Stomach (tissue), 4 donors: ENCODE data around the gene TBCEL.

ENCODE experiments used
- EP300 ChIP-seq: sonication (generic); formaldehyde crosslinking; IDR thresholded peaks from one replicate; pipeline ENCODE4 v1.6.1; 2017; ENCODE audit warnings: antibody characterized with exemption
- POLR2A ChIP-seq, 4 donors: fragments of 450-650 bp; IDR thresholded peaks; one replicate each; pipeline ENCODE4 v1.6.1; 2016; ENCODE audit warnings: antibody characterized with exemption in 4 of 4, control low read depth in 2 of 4, mild to moderate bottlenecking in 1 of 4, moderate library complexity in 1 of 4
- POLR2AphosphoS5 ChIP-seq, 3 donors: sonication (generic); formaldehyde crosslinking; IDR thresholded peaks; one replicate each; pipeline ENCODE4 v1.6.1; 2016; ENCODE audit warnings: antibody characterized with exemption in 3 of 3
- TF ChIP-seq, protein P1 (sequence below), 7 experiments: fragments of 450-650 bp in 4 of 7; fragments of 200-600 bp in 3 of 7; sonication (generic) in 3 of 7; IDR thresholded peaks; one replicate each; pipeline ENCODE4 v1.5.1; 2016 to 2019; ENCODE audit warnings: antibody characterized with exemption in 7 of 7, control low read depth in 2 of 7, mild to moderate bottlenecking in 1 of 7

DNA sequence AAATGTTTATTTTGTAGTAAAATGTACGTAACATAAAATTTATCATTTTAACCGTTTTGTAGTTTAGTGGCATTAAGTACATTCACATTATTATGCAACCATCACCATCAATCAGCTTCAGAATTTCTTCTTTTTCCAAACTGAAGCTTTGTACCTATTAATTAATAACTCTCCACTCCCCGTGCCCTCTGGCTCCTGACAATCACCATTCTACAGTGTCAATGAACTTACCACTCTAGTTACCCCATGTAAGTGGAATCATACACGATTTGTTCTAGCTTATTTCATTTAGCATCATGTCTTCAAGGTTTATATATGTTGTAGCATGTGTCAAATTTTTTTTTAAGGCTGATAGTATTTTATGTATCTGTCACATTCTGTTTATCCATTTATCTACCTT, 9.7 kb downstream of the TBCEL start:
- TF ChIP-seq, protein P1, sequence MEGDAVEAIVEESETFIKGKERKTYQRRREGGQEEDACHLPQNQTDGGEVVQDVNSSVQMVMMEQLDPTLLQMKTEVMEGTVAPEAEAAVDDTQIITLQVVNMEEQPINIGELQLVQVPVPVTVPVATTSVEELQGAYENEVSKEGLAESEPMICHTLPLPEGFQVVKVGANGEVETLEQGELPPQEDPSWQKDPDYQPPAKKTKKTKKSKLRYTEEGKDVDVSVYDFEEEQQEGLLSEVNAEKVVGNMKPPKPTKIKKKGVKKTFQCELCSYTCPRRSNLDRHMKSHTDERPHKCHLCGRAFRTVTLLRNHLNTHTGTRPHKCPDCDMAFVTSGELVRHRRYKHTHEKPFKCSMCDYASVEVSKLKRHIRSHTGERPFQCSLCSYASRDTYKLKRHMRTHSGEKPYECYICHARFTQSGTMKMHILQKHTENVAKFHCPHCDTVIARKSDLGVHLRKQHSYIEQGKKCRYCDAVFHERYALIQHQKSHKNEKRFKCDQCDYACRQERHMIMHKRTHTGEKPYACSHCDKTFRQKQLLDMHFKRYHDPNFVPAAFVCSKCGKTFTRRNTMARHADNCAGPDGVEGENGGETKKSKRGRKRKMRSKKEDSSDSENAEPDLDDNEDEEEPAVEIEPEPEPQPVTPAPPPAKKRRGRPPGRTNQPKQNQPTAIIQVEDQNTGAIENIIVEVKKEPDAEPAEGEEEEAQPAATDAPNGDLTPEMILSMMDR (IDR thresholded peaks at IDR 0.05), result no peak
- TF ChIP-seq POLR2A (IDR thresholded peaks at IDR 0.05), result no peak
- TF ChIP-seq EP300, result no peak
- no peak for TF ChIP-seq POLR2AphosphoS5 (IDR thresholded peaks at IDR 0.05)
